GM21737 (cell line): ENCODE data around the gene VAV2.

Experiments
- ATAC-seq: cut with Tn5 transposase; IDR thresholded peaks from one replicate; pipeline ENCODE4 v1.9.1; 2021; ENCODE audit warnings: mild to moderate bottlenecking, moderate library complexity; ENCODE audit not compliant: unreplicated experiment

The VAV2 gene

DNA sequence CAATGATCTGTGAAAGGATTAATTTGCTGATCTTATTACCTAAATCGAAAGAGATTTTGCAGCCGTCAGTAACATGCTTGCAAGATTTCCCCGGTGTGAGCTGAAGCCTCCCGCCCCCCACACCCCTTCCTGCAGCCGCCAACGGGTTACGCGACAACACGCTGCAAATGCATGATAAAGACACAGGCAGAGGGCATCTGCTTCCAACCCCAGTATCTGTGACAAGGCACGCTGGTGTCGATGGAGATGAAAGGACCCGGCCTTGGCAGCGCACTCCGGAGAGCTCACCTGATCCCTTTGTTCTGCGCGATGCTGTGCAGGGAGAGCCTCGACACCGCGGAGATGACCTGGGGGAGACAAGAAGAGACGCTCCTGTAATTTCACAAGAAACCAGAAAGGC, 131.0 kb downstream of the VAV2 start:
- no peak for ATAC-seq

DNA sequence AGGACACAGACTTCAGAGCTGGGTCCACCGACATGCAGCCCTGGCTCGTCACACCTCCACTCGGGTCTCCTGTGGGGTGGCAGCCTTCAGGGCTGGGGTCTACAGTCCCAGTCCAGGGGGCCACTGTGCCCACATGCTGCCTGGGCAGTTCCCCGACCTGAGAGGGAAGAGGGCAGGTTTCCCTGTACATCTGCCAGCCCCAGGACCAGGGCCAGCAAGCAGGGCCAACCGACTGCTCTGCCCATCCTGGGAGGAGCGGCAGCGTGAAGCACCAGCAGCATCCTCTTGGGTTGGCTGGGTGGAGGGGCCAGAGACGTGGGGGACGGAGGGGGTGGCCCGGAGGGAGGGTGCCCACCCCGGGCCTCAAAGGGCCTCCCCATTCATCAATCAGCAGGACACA, 133.4 kb downstream of the VAV2 start:
- ATAC-seq, result no peak

GRCh38 chr9:133857639-133858038, 134.5 kb downstream of the VAV2 start:
- no peak for ATAC-seq

DNA sequence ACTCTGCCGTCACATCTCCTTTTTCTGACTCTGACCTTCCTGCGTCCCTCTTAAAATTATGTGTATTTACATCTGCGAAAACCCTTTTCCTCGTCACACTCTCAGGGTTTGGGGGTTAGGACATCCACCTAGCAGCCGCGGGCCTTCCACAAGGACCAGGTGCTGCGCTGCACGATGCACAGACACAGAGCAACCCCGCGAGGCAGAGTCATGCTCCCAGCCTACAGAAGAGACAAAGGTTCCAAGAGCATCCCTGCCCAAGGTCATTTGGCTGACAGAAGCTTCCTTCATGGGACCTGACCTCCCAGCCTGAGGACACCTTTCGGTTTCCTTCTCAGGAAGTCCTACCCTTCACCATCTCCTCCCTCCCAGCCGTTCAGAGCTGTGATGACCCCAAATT, 135.3 kb downstream of the VAV2 start:
- no peak for ATAC-seq

DNA sequence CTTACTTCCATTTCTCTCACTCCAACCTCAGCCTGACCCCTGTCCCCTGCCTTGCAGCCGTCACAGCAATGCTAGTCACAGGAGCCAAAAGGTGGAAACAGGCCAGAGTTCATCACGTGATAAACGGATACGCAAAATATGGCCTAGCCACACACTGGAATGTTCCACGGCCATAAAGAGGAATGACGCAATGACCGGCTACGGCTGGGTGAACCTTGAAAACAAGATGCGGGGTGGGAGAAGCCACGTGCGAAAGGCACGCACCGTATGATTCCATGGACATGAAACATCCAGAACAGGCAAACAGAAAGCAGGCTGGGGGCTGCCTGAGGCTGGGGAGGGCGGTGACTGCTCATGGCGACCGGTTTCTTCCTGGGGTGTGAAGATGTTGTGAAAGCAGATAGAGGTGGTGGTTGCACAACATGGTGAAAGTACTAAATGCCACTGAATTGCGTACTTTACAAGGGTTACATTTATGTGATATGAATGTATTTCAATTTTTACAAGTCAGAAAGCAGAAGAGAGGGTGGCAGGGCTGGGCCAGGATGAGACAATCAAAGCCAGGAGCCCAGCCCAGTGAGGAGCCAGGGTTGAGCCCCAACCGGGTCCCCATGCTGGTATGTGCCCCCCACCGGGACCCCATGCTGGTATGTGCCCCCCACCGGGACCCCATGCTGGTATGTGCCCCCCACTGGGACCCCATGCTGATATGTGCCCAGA, 136.2 kb downstream of the VAV2 start:
- ATAC-seq, result no peak

DNA sequence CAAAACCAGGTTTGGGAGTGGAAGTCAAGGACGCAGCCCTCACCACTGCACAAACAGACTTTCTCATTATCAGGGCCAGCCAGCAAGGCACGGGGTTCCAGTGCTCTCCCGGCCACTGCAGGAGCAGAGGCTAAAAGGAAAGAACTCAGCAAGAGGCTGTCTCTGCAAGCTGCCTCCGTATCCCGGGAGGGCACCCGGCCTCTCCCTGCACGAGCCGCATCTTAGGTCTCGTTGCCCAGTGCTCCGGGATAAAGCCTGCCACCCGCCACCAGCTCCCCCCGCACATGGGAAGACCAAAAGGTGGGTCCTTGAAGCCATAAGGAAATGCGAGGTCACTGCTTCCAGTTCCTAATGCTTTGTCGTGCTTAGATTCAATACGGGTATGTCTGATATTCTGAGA, 136.8 kb downstream of the VAV2 start:
- ATAC-seq, result no peak

DNA sequence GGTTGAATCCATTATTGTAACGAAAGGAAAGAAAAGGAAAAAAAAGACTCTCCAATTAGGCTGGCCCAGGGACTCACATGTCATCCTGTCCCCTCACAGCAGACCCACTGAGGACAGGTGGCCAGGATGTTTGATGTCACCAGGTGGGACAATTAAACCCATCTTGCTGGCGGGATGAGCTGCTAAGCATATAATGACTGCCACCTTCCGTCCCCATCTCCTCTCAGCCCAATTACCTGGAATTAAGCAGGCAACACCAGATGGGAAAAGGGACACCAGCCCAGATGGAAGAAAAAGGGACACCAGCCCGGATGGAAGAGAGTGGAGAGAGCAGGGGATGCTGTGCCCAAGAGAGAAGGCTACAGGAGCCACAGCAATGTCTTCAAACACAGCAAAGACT, 137.4 kb downstream of the VAV2 start:
- ATAC-seq, result no peak

DNA sequence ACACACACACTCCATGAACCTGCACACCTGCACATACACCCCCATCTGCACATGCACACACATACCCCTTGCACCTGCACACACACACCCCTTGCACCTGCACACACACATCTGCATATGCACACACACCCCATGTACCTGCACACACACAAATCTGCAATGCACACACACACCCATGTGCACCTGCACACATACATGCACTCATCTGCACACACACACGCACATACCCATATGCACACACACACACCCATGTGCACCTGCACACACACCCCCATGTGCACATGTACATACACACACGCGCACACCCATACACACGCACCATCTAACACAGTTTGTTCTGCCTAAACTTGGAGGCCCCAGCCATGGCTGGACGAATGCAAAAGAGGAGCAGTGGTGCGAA, 138.1 kb downstream of the VAV2 start:
- no peak for ATAC-seq

DNA sequence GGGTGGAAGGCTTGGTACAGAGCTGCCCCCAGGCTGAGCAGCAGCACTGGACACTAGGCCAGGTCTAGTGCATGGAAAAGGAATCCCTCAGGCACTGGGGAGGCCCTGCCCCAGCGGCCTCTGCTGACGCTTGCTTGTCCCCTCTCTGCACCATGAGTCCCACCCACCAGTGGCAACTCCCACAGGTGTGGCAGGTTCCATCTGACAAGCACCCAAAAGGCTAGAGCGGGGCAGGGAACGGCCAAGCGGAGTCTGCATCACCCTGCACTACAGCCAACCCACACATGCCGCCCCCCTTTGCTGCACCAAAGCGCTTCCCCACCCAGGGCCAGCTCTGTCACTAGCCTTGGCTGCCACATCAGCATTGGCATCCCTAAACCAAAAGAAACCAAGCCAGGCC, 138.8 kb downstream of the VAV2 start:
- ATAC-seq, result no peak

GRCh38 chr9:133852431-133852830, 139.7 kb downstream of the VAV2 start:
- no peak for ATAC-seq

- ATAC-seq, result no peak
Observed at GRCh38 chr9:133851693-133852092, 140.4 kb downstream of the VAV2 start.

DNA sequence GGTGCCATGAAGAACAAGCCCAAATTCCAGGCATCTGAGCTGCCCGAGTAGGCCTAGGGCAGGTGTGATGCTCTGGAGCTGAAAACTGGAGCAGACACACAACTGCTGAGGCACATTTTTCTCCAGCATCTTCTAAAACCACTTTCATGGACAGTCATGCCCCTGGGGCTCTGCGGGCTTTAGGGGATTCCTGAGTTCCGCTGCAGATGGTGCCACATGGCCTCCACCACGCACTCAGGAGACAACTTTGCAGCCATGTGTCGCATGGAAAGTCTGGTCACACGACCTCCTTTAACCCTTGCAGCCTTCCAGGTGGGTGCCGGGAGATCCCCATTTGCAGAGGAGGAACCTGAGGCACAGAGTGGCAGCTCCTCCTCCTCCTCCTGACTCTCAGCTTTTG, 141.2 kb downstream of the VAV2 start:
- no peak for ATAC-seq

DNA sequence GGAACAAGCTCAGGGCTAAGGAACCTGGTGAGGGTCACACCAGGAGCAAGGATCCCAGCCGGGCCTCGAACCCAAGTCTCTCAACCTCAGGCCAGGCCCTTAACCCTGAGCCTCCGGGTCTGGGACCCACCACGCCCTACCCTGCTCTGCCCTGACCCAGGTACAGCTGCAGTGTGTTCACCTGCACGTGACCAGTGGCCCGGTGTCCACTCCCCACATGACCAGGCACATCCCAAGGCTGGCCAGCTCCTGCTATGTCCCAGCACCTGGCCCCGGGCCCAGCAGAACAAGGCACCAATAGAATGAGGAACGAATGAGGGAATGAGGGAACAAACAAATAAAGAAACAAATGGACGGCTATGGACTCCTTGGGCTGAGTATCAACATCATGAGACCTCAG, 142.0 kb downstream of the VAV2 start:
- no peak for ATAC-seq

DNA sequence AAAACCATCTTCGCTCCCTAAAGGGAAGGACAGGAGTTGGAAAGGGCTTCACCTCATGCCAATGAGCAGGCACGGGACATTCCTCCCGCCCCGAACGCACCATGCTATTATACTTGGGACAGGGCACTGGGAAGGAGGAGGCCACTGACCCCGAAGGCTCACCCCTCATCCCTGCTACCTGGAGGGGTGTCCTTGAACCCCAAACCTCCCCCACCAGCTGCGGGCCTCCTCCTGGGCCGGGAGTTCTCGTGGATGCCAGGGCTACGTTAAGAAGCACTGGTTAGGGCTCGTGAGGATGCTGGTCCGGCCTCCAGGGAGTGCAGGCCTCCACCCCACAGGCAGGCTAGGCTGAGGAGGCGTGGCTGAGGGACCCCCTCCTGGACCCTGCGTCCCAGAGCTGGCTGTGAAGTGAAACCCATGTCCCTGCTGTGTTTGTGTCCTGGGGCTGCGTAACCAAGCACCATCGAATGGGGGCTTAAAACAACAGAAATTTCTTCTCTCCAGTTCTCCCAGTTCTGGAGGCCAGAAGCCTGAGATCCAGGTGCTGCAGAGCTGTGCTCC, 142.9 kb downstream of the VAV2 start:
- ATAC-seq, result no peak

DNA sequence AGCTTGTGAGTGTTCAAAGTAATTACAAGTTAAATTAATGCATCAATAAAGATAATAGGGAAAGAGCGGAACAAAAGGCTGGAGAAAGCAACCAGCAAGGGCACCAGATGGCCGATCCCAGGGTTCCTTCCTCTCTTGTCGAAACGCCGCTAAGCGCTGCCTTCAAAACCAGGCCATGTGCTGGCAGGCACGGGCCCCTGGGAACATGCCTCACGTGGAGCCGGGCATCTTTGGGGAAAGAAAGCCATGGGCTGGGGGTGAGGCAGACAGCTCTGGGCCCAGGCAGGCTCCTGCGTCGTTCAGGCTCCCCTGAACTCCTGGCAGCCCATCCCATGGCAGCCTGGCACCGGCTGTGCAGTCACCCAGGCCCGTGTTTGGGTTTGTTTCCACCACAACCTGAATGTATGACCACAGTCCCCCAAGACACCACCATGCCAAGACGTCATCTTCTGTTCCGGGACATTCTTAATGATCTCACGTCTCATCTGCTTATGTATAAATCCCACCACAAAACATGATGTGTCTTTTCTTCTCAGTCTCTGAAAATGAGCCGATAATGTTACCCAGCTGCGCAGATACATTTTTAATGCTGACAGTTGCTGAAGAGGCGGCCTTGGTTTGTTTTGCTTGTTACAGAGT, 143.5 kb downstream of the VAV2 start:
- ATAC-seq, result no peak

DNA sequence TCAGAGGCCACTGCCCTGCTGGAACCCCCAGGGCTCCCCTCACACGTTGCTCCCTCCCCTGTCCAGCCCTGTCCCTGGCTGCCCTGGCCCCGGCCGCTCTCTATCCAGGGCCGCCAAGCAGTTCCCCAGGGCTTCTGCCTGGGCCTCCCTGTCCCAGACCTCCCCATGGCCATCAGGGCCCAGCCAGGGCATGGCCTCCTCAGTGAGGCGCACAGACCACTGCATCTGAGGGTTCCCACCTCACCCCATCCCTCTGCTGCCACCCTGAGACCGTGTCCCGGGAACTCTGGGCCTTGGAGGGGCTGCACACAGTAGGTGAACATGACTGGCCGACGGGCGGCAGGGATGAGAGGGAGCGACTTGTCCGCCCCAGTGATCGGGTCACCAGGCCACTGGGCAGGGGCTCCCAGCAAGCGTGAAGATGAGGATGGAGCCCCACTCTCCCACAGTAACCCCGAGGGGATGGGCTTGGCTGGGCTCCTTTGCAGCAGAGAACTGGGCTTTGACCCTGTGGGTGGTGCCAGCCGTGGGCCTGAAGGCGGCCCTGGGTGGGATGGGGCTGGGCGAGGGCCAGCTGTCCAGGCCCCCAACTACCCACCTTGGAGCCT, 145.5 kb downstream of the VAV2 start:
- no peak for ATAC-seq

GRCh38 chr9:133845440-133845839, 146.7 kb downstream of the VAV2 start:
- ATAC-seq, result no peak

DNA sequence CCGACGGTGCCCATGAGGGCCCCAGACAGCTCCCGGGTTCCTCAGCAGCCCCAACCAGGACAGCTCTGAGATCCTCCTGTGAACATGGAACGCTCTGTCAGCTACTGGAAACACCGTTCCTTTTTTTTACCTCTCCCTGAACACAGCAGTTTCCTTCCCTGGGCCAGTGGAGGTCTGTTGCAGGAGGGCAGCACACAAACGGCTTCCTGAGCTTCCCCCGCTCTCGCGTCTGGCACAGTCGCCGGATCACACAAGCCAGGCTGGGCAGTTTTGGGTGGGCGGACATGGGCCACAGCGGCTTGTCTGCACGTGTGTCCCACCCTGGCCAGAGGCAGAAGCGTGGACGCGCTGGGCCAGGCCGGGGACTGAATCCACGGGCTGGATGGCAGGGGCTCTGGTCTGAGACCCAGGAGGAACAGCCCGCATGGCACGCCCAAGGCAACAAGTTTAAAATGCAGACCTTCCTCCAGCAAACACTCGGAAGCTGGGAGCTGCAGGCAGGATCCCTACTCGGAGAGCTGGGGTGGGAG, 147.2 kb downstream of the VAV2 start:
- no peak for ATAC-seq

DNA sequence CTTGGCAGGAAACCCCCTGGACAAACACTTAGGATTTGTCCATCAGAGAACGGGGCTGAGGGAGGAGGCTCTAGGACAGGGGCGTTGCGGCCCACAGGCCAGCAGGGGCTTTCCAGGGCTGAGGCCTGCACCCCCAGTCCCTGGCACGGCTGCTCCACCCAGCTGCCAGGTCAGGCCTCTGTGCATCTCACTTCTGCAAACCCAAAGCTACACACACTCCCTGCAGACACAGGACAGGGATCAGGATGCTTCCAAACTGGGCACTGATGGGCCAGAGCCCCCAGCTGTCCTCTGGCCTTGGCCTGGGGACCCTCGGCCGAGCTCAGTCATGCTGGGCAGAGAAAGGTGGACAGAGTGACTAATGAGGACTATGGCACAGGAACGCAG, 147.7 kb downstream of the VAV2 start:
- no peak for ATAC-seq

GRCh38 chr9:133843751-133844397, 148.2 kb downstream of the VAV2 start:
- no peak for ATAC-seq

- ATAC-seq, result no peak
Observed at GRCh38 chr9:133843250-133843649, 148.9 kb downstream of the VAV2 start.
